ENCODE measurements around the gene CCL16. TPM values are rescaled to one million over a fixed set of nuclear protein-coding genes. Genes with fewer than 3 reads are reported as not detected.

CCL16 gene
- total and polyA plus RNA-seq, 3 experiments from 2014 or later = not detected

GRCh38 chr17:36014946-36015345, 33.6 kb upstream of the CCL16 start:
- H3K27ac Mint-ChIP-seq = no peak overlapping the region
- no peaks in the 10 kb centered on the region for H3K9me3 Mint-ChIP-seq
- CTCF ChIA-PET = no interaction called here
- Histone ChIP-seq H3K27ac (ENCODE audit: low read depth, low read length) (no peak overlapping the region), H3K36me3 (ENCODE audit: insufficient read depth, low read length) (no peaks in the 10 kb centered on the region), H3K9me3 (ENCODE audit: low read length) (no peaks in the 10 kb centered on the region), H3K4me1 (ENCODE audit: insufficient read depth, low read length) (no peaks in the 10 kb centered on the region), H3K27me3 (ENCODE audit: insufficient read depth, low read length, poor library complexity, severe bottlenecking) (no peaks in the 10 kb centered on the region), H3K4me3 (ENCODE audit: low read length) (no peak overlapping the region)
- DNase-seq = no peak
- no peak overlapping the region for H3K4me3 Mint-ChIP-seq
- peaks cover 5 to 12% of the 10 kb centered on the region in 2 donors for H3K27me3 Mint-ChIP-seq
- POLR2A ChIA-PET = no interaction called here
- peaks cover 5 to 7% (median 6%) of the 10 kb centered on the region in 3 donors for H3K4me1 Mint-ChIP-seq
- no peaks in the 10 kb centered on the region for H3K36me3 Mint-ChIP-seq

GRCh38 chr17:36011201-36011600, 29.9 kb upstream of the CCL16 start:
- ChIA-PET POLR2A (no interaction called here), CTCF (interaction anchor here (1.4 kb wide), 1 partner anchor 10 kb away, joined by 3 read pairs; the partner anchor contains the start of gene CCL15)
- Mint-ChIP-seq H3K4me3 (no peak overlapping the region), H3K27me3 (peaks cover 0 to under 1% of the 10 kb centered on the region in 2 donors), H3K36me3 (no peaks in the 10 kb centered on the region), H3K4me1 (peaks cover 2 to 7% (median 5%) of the 10 kb centered on the region in 3 donors), H3K27ac (peak overlapping the region in 1 of 8 donors; percentile 24), H3K9me3 (no peaks in the 10 kb centered on the region)
- Histone ChIP-seq H3K9me3 (ENCODE audit: low read length) (no peaks in the 10 kb centered on the region), H3K36me3 (ENCODE audit: insufficient read depth, low read length) (no peaks in the 10 kb centered on the region), H3K27me3 (ENCODE audit: insufficient read depth, low read length, poor library complexity, severe bottlenecking) (no peaks in the 10 kb centered on the region), H3K27ac (ENCODE audit: low read depth, low read length) (no peak overlapping the region), H3K4me3 (ENCODE audit: low read length) (no peak overlapping the region), H3K4me1 (ENCODE audit: insufficient read depth, low read length) (no peaks in the 10 kb centered on the region)
- no peak for DNase-seq

GRCh38 chr17:36008998-36009665, 27.8 kb upstream of the CCL16 start:
- no peaks in the 10 kb centered on the region for H3K27me3 Mint-ChIP-seq
- no peaks in the 10 kb centered on the region for H3K27me3 ChIP-seq (ENCODE audit: insufficient read depth, low read length, poor library complexity, severe bottlenecking)
- DNase-seq = no peak
- CTCF ChIA-PET = no interaction called here
- no peaks in the 10 kb centered on the region for H3K36me3 ChIP-seq (ENCODE audit: insufficient read depth, low read length)
- H3K36me3 Mint-ChIP-seq = no peaks in the 10 kb centered on the region
- POLR2A ChIA-PET = no interaction called here
- no peak overlapping the region for H3K4me3 ChIP-seq (ENCODE audit: low read length)
- H3K9me3 Mint-ChIP-seq = no peaks in the 10 kb centered on the region
- no peak overlapping the region for H3K4me3 Mint-ChIP-seq
- H3K4me1 Mint-ChIP-seq = peaks cover 10 to 19% (median 17%) of the 10 kb centered on the region in 3 donors
- no peak overlapping the region for H3K27ac ChIP-seq (ENCODE audit: low read depth, low read length)
- H3K27ac Mint-ChIP-seq = no peak overlapping the region
- no peaks in the 10 kb centered on the region for H3K4me1 ChIP-seq (ENCODE audit: insufficient read depth, low read length)
- H3K9me3 ChIP-seq (ENCODE audit: low read length) = no peaks in the 10 kb centered on the region

DNA sequence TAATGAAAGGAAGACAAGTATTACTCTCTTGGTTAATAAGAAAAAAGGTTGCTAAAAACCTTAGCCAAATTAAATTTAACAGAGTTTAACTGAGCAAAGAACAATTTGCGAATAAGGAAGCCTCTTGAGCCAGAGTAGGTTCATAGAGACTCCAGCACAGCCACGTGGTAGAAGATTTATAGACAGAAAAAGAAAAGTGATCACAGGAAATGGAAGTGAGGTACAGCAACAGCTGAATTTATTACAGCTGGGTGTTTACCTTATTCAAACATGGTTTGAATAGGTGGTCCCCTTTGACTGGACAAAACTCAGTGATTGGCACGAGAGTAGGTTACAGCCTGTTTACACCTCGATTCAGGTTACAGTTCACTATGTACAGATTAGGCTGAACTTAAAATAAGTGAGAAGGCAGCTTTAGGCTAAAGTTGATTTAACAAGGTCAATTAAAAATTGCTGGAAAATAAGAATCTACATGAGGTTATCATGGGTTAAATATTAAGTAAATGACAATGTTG, 23.4 kb upstream of the CCL16 start:
- H3K27ac ChIP-seq (ENCODE audit: low read depth, low read length) = no peak overlapping the region

DNA sequence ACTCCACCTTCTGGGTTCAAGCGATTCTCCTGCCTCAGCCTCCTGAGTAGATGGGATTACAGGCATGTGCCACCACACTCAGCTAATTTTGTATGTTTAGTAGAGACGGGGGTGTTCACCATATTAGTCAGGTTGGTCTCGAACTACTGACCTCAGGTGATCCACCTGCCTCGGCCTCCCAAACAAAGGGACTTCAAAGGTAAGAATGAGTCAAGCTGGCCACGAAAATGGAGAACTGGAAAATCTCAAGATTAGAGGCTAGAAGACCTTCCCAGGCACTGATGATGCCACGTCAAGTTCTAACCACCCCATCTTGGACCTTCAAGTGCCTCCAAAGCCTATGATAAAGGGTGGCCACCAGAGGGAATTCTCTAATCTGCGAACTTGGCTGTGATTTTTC, 21.3 kb upstream of the CCL16 start:
- Histone ChIP-seq H3K4me1 (ENCODE audit: insufficient read depth, low read length) (no peaks in the 10 kb centered on the region), H3K36me3 (ENCODE audit: insufficient read depth, low read length) (no peaks in the 10 kb centered on the region), H3K4me3 (ENCODE audit: low read length) (no peak overlapping the region), H3K27ac (ENCODE audit: low read depth, low read length) (no peak overlapping the region), H3K9me3 (ENCODE audit: low read length) (no peaks in the 10 kb centered on the region), H3K27me3 (ENCODE audit: insufficient read depth, low read length, poor library complexity, severe bottlenecking) (no peaks in the 10 kb centered on the region)
- no peaks in the 10 kb centered on the region for H3K9me3 Mint-ChIP-seq
- CTCF ChIA-PET = no interaction called here
- H3K27ac Mint-ChIP-seq = no peak overlapping the region
- POLR2A ChIA-PET = no interaction called here
- no peak for DNase-seq
- H3K4me1 Mint-ChIP-seq = peaks cover 10 to 17% (median 17%) of the 10 kb centered on the region in 3 donors
- H3K27me3 Mint-ChIP-seq = no peaks in the 10 kb centered on the region
- H3K4me3 Mint-ChIP-seq = no peak overlapping the region
- H3K36me3 Mint-ChIP-seq = no peaks in the 10 kb centered on the region

More for the DNA sequence above, 23.4 kb upstream of the CCL16 start:
- no peak overlapping the region for H3K4me3 ChIP-seq (ENCODE audit: low read length)
- Mint-ChIP-seq H3K4me1 (peaks cover 10 to 17% (median 17%) of the 10 kb centered on the region in 3 donors), H3K27ac (peak overlapping the region; percentile 1 to 90 (median 52)), H3K27me3 (no peaks in the 10 kb centered on the region), H3K4me3 (peak overlapping the region in 3 of 7 donors; percentile 13 to 33 (median 32)), H3K9me3 (no peaks in the 10 kb centered on the region), H3K36me3 (no peaks in the 10 kb centered on the region)
- DNase-seq = no peak
- no peaks in the 10 kb centered on the region for H3K36me3 ChIP-seq (ENCODE audit: insufficient read depth, low read length)
- H3K9me3 ChIP-seq (ENCODE audit: low read length) = no peaks in the 10 kb centered on the region
- no peaks in the 10 kb centered on the region for H3K4me1 ChIP-seq (ENCODE audit: insufficient read depth, low read length)
- no peaks in the 10 kb centered on the region for H3K27me3 ChIP-seq (ENCODE audit: insufficient read depth, low read length, poor library complexity, severe bottlenecking)
- ChIA-PET POLR2A (no interaction called here), CTCF (interaction anchor here (1.1 to 1.8 kb wide), 4 partner anchors 26 to 144 kb away, joined by 3 to 5 read pairs (median 4); no protein-coding TSS in a partner anchor)

DNA sequence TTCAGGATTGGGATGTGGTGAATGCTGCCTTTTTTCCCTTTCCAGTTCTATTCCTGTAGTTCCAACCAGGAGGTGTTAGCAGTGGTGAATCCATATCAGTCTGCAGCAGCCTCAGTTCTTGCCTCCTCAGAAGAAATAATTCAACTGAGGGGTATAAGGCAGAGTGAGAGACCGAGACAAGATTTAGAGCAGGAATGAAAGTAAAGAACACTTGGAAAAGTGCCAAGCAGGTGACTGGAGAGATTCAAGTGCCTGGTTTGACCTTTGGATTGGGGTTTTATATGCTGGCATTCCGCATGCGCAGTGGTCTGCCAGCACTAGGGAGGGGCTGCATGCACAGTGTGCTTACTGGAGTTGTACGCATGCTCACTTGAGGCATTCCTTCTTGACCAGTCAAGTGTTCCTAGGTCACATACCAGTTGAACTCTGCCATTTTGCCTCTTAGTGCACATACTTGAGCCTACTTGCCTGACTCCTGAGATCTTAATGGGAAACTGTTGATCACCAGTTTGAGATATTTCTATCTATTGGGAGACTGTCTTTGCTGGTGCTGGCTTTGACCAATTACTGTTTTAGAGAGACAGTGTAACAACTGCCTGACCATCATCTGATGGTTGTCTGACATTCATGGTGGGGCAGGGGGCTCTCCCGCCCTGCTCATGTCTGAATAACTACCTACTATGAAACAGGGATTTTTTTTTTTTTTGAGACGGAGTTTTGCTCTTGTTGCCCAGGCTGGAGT, 20.7 kb upstream of the CCL16 start:
- H3K27ac ChIP-seq (ENCODE audit: low read depth, low read length) = no peak overlapping the region
- ChIA-PET CTCF (no interaction called here), POLR2A (no interaction called here)
- no peak for DNase-seq
- Mint-ChIP-seq H3K9me3 (no peaks in the 10 kb centered on the region), H3K27ac (no peak overlapping the region), H3K4me3 (no peak overlapping the region), H3K4me1 (peaks cover 10 to 17% (median 17%) of the 10 kb centered on the region in 3 donors), H3K27me3 (no peaks in the 10 kb centered on the region), H3K36me3 (no peaks in the 10 kb centered on the region)
- H3K4me1 ChIP-seq (ENCODE audit: insufficient read depth, low read length) = no peaks in the 10 kb centered on the region
- H3K27me3 ChIP-seq (ENCODE audit: insufficient read depth, low read length, poor library complexity, severe bottlenecking) = no peaks in the 10 kb centered on the region
- H3K36me3 ChIP-seq (ENCODE audit: insufficient read depth, low read length) = no peaks in the 10 kb centered on the region
- no peak overlapping the region for H3K4me3 ChIP-seq (ENCODE audit: low read length)
- no peaks in the 10 kb centered on the region for H3K9me3 ChIP-seq (ENCODE audit: low read length)

DNA sequence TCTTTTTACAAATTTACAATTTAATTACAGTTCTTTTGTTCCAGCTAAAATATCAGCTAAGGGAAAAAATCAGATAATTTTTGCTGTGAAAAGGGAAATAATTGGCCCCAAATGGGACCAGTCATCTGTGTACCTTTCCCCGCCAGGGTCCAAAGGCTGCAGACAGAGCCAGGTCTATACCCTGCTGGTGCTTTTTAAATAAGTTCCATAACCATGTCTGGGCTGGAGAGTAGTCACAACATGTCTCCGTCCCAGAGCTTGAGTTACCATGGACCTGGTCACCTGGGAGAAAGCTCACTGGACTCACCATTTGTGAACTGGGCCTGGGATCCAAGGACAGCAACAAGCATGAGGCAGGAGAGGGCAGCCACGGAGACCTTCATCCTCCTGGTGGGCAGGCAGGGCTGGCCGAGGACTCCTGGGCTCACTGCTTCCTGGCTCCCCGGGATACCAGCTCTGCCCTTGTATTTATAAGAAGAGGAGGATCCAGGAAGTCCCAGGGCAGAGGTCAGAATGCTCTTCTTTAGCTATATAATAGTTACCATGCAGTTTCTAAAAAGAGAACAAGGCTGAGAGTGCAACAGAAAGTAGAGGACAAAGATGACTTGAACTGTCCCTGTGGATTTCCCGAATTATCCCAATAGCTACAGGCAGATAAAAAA, 19.9 kb upstream of the CCL16 start, which contains the start of gene CCL15:
CCL15 (minus strand) TSS at position 444 of the 662 bp plus-strand sequence; CDS start at position 383, 61 bp downstream.
- H3K27me3 Mint-ChIP-seq = no peaks in the 10 kb centered on the region
- no peak within 1 kb of the TSS for H3K4me3 ChIP-seq (ENCODE audit: low read length)
- peak within 1 kb of the TSS in 2 of 8 donors; percentile 14 for H3K27ac Mint-ChIP-seq
- ChIA-PET CTCF (interaction anchor here (1.2 kb wide), 1 partner anchor 10 kb away, joined by 3 read pairs; no protein-coding TSS in a partner anchor), POLR2A (no interaction called here)
- peaks cover 10 to 17% (median 17%) of the 10 kb centered on the region in 3 donors for H3K4me1 Mint-ChIP-seq
- no peaks in the 10 kb centered on the region for H3K36me3 Mint-ChIP-seq
- H3K27ac ChIP-seq (ENCODE audit: low read depth, low read length) = no peak within 1 kb of the TSS
- no peaks in the 10 kb centered on the region for H3K9me3 ChIP-seq (ENCODE audit: low read length)
- no peak for DNase-seq
- no peak within 1 kb of the TSS for H3K4me3 Mint-ChIP-seq
- H3K9me3 Mint-ChIP-seq = no peaks in the 10 kb centered on the region
- H3K4me1 ChIP-seq (ENCODE audit: insufficient read depth, low read length) = no peaks in the 10 kb centered on the region
- no peaks in the 10 kb centered on the region for H3K36me3 ChIP-seq (ENCODE audit: insufficient read depth, low read length)
- no peaks in the 10 kb centered on the region for H3K27me3 ChIP-seq (ENCODE audit: insufficient read depth, low read length, poor library complexity, severe bottlenecking)
